T-helper 2 cell (primary cell): ENCODE measurements around the gene MRPS10.
A peak's percentile ranks its signal among the peaks of the same experiment; 100 is the strongest.

Experiments used
- DNase-seq, 5 experiments: peaks; one replicate each; pipeline versions ENCODE4 v3.0.0 to v3.0.0-alpha.2; 2012 to 2022
- total RNA-seq, 2 donors: gene quantifications; one replicate each; lab custom pipeline; 2026; lab: John Stamatoyannopoulos, UW

Gene MRPS10
- total RNA-seq = 20.0 to 29.6 reads per million in 2 donors

GRCh38 chr6:42217519-42218367 is at the start of gene MRPS10:
Gene MRPS10, minus strand, starts transcription at chr6:42217861. Its CDS starts 12 bp downstream, at chr6:42217849.
- peak; percentile 71 to 97 (median 86) for DNase-seq

- DNase-seq = no peak
Measured at GRCh38 chr6:42266538-42266937, 48.9 kb upstream of the MRPS10 start.

GRCh38 chr6:42264852-42265390 is 47.3 kb upstream of the MRPS10 start:
- no peak for DNase-seq

GRCh38 chr6:42264162-42264851 is 46.6 kb upstream of the MRPS10 start:
- no peak for DNase-seq

- no peak for DNase-seq
Measured at GRCh38 chr6:42263165-42263728, 45.6 kb upstream of the MRPS10 start.

GRCh38 chr6:42260972-42261371 is 43.3 kb upstream of the MRPS10 start:
- peak in 1 of 5 experiments; percentile 37 for DNase-seq

- DNase-seq = peak in 1 of 5 experiments; percentile 15
Measured at GRCh38 chr6:42260396-42260888, 42.8 kb upstream of the MRPS10 start.

- no peak for DNase-seq
Measured at GRCh38 chr6:42259841-42260395, 42.3 kb upstream of the MRPS10 start.

- DNase-seq = no peak
Measured at GRCh38 chr6:42259286-42259685, 41.6 kb upstream of the MRPS10 start.

GRCh38 chr6:42257614-42258013 is 40.0 kb upstream of the MRPS10 start:
- DNase-seq = no peak

- no peak for DNase-seq
Measured at GRCh38 chr6:42257063-42257462, 39.4 kb upstream of the MRPS10 start.

GRCh38 chr6:42255050-42255449 is 37.4 kb upstream of the MRPS10 start:
- DNase-seq = no peak

GRCh38 chr6:42254505-42254904 is 36.8 kb upstream of the MRPS10 start:
- DNase-seq = no peak

- no peak for DNase-seq
Measured at GRCh38 chr6:42251911-42252637, 34.4 kb upstream of the MRPS10 start.

GRCh38 chr6:42251500-42251899 is 33.8 kb upstream of the MRPS10 start:
- DNase-seq = no peak

- no peak for DNase-seq
Measured at GRCh38 chr6:42250274-42250931, 32.7 kb upstream of the MRPS10 start.

- no peak for DNase-seq
Measured at GRCh38 chr6:42249279-42249678, 31.6 kb upstream of the MRPS10 start.

- no peak for DNase-seq
Measured at GRCh38 chr6:42243046-42243445, 25.4 kb upstream of the MRPS10 start.

- DNase-seq = no peak
Measured at GRCh38 chr6:42241915-42242314, 24.3 kb upstream of the MRPS10 start.

GRCh38 chr6:42239736-42240375 is 22.2 kb upstream of the MRPS10 start:
- DNase-seq = no peak

GRCh38 chr6:42239333-42239732 is 21.7 kb upstream of the MRPS10 start:
- no peak for DNase-seq
